CD14-positive monocyte (primary cell): ENCODE data around the gene RAD51C. TPM values are rescaled to one million over a fixed set of nuclear protein-coding genes. Genes with fewer than 3 reads are reported as not detected.

Experiments used
- DNase-seq, 3 donors: peaks; one replicate each; pipeline ENCODE4 v3.0.0-alpha.2; 2011 to 2022
- H2AFZ ChIP-seq: 2 replicates; pipeline ENCODE4 v1.6.0; 2012; ENCODE audit warnings: mild to moderate bottlenecking, low read depth, low read length, inconsistent platforms; ENCODE audit not compliant: insufficient read depth, poor library complexity, severe bottlenecking
- H3K27ac ChIP-seq, 2 donors: 1 replicate in 1 of 2; 2 replicates in 1 of 2; pipeline ENCODE4 v1.5.1; 2012 to 2013; ENCODE audit warnings: low read length in 2 of 2, control low read depth in 1 of 2, inconsistent platforms in 1 of 2, low read depth in 1 of 2, mild to moderate bottlenecking in 1 of 2
- H3K27me3 ChIP-seq, 2 donors: one replicate each; pipeline versions ENCODE4 v1.6.0 to v1.6.1; 2011 to 2013; ENCODE audit warnings: low read length in 2 of 2; ENCODE audit not compliant: control insufficient read depth in 2 of 2, insufficient read depth in 2 of 2
- H3K36me3 ChIP-seq, 2 donors: replicated peaks in 1 of 2; 1 replicate in 1 of 2; 2 replicates in 1 of 2; pipeline versions ENCODE4 v1.5.1 to v1.6.1; 2012 to 2013; ENCODE audit warnings: low read length in 2 of 2, control low read depth in 1 of 2, inconsistent platforms in 1 of 2, mild to moderate bottlenecking in 1 of 2; ENCODE audit not compliant: insufficient read depth in 2 of 2, control insufficient read depth in 1 of 2
- H3K4me1 ChIP-seq, 2 donors: 1 replicate in 1 of 2; 2 replicates in 1 of 2; pipeline versions ENCODE4 v1.5.1 to v1.6.1; 2012 to 2013; ENCODE audit warnings: low read length in 2 of 2, control low read depth in 1 of 2, inconsistent platforms in 1 of 2, mild to moderate bottlenecking in 1 of 2, moderate library complexity in 1 of 2; ENCODE audit not compliant: insufficient read depth in 2 of 2, control insufficient read depth in 1 of 2
- H3K4me2 ChIP-seq: replicated peaks from 2 replicates; pipeline ENCODE3; 2012; ENCODE audit warnings: low read length, moderate library complexity, mild to moderate bottlenecking; ENCODE audit not compliant: poor library complexity, severe bottlenecking; ENCODE audit errors: extremely low read depth
- H3K4me3 ChIP-seq, 3 experiments: fragments of 200-600 bp in 1 of 3; sonication (generic) in 1 of 3; replicated peaks in 1 of 3; 1 replicate in 2 of 3; 2 replicates in 1 of 3; pipeline ENCODE4 v1.5.1; 2011 to 2013; ENCODE audit warnings: low read length in 3 of 3, mild to moderate bottlenecking in 3 of 3, control low read depth in 2 of 3, low read depth in 2 of 3, inconsistent platforms in 1 of 3, moderate library complexity in 1 of 3
- H3K79me2 ChIP-seq: 2 replicates; pipeline ENCODE4 v1.6.0; 2012; ENCODE audit warnings: mild to moderate bottlenecking, control low read depth, inconsistent platforms, low read length, moderate library complexity; ENCODE audit not compliant: insufficient read depth
- H3K9ac ChIP-seq: 2 replicates; pipeline ENCODE4 v1.6.0; 2017; ENCODE audit warnings: low read length, mild to moderate bottlenecking; ENCODE audit not compliant: insufficient read depth, poor library complexity, severe bottlenecking
- H3K9me3 ChIP-seq, 2 donors: replicated peaks in 1 of 2; 1 replicate in 1 of 2; 2 replicates in 1 of 2; pipeline versions ENCODE4 v1.5.1 to v1.6.1; 2012 to 2013; ENCODE audit warnings: low read length in 2 of 2, control low read depth in 1 of 2; ENCODE audit not compliant: control insufficient read depth in 1 of 2, insufficient read depth in 1 of 2
- H4K20me1 ChIP-seq: 2 replicates; pipeline ENCODE4 v1.6.0; 2012; ENCODE audit warnings: mild to moderate bottlenecking, low read length, control low read depth, moderate library complexity; ENCODE audit not compliant: insufficient read depth
- H3K27ac Mint-ChIP-seq, 7 donors: one replicate each; pipeline ENCODE4 v1.8.0; 2020; ENCODE audit warnings: mild to moderate bottlenecking in 7 of 7, mixed read lengths in 7 of 7, moderate library complexity in 6 of 7, inconsistent platforms in 2 of 7
- H3K27me3 Mint-ChIP-seq, 3 donors: one replicate each; pipeline ENCODE4 v1.8.0; 2021 to 2022; ENCODE audit warnings: low read depth in 3 of 3, mild to moderate bottlenecking in 3 of 3, mixed read lengths in 3 of 3, moderate library complexity in 3 of 3, inconsistent platforms in 1 of 3
- H3K36me3 Mint-ChIP-seq, 2 donors: one replicate each; pipeline ENCODE4 v1.8.0; 2020; ENCODE audit warnings: mixed read lengths in 2 of 2, inconsistent platforms in 1 of 2, mild to moderate bottlenecking in 1 of 2
- H3K4me1 Mint-ChIP-seq: one replicate; pipeline ENCODE4 v1.8.0; 2020; ENCODE audit warnings: mild to moderate bottlenecking, mixed read lengths
- H3K4me3 Mint-ChIP-seq, 2 donors: one replicate each; pipeline ENCODE4 v1.8.0; 2020; ENCODE audit warnings: mild to moderate bottlenecking in 2 of 2, mixed read lengths in 2 of 2, moderate library complexity in 1 of 2
- H3K9me3 Mint-ChIP-seq, 7 donors: one replicate each; pipeline ENCODE4 v1.8.0; 2020 to 2022; ENCODE audit warnings: mixed read lengths in 7 of 7, mild to moderate bottlenecking in 6 of 7, moderate library complexity in 6 of 7, inconsistent platforms in 2 of 7
- WGBS: methylation state at CpG from one replicate; pipeline ENCODE4 v1.1.5; 2013; ENCODE audit warnings: missing lambda C conversion rate; ENCODE audit not compliant: insufficient coverage; 5-methylcytosine and 5-hydroxymethylcytosine counted together
- intact Hi-C, 2 donors: fragments of 100-400 bp; cut with micrococcal nuclease; formaldehyde crosslinking; loops; one replicate each; pipeline versions ENCODE4 v1.15.0 to v1.15.1; 2023
- polyA plus RNA-seq, 3 donors: library from polyadenylated mRNA; depleted of rRNA in 1 of 3; unstranded in 2 of 3; stranded (reverse) in 1 of 3; fragments of 300-500 nt in 2 of 3; fragments of >200 nt in 1 of 3; fragmentation: Illumina TruSeq in 2 of 3; gene quantifications; 1 replicate in 2 of 3; 2 replicates in 1 of 3; pipeline ENCODE4 v1.2.3, GENCODE V29; 2012 to 2021
- TF ChIP-seq, protein P1 (sequence below): fragments of 200-600 bp; IDR thresholded peaks from one replicate; pipeline ENCODE4 v1.8.0; 2022; ENCODE audit warnings: antibody characterized with exemption, mild to moderate bottlenecking

The RAD51C gene
- polyA plus RNA-seq, 3 donors = 6.8 to 14.5 (median 13.1) TPM

DNA sequence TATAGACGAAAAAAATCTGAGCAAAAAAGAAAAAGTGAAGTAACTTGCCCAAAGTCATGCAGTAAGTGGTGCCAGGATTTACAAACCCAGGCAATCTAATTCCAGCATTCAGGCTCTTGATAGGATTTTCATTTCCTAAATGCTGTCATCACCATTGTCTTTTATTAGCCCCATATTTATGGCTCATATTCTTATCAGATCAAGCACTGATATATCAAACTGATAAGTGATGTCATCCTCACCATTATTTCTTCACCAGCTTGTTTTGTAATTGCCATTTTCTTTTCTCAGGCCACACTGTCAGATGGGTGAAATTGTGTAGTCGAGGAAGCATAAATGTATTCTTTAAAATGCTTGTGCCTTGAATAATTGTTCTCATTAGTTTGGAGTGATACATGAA is 1.3 kb downstream of the RAD51C start:
- peaks cover 12 to 19% of the 10 kb centered on the region in 2 donors for H3K4me1 ChIP-seq
- H4K20me1 ChIP-seq = no peaks in the 10 kb centered on the region
- Mint-ChIP-seq H3K27me3 (peaks cover 0 to 3% (median 2%) of the 10 kb centered on the region in 3 donors), H3K36me3 (peaks cover 0 to 1% of the 10 kb centered on the region in 2 donors), H3K27ac (peak overlapping the region in 1 of 7 donors; percentile 68), H3K9me3 (peaks cover 0 to 4% (median 0%) of the 10 kb centered on the region in 7 donors), H3K4me1 (peaks cover 16% of the 10 kb centered on the region), H3K4me3 (no peak overlapping the region)
- H3K36me3 ChIP-seq = peaks cover 0 to 2% of the 10 kb centered on the region in 2 donors
- DNase-seq = no peak
- no peak overlapping the region for H3K27ac ChIP-seq
- TF ChIP-seq, protein P1, sequence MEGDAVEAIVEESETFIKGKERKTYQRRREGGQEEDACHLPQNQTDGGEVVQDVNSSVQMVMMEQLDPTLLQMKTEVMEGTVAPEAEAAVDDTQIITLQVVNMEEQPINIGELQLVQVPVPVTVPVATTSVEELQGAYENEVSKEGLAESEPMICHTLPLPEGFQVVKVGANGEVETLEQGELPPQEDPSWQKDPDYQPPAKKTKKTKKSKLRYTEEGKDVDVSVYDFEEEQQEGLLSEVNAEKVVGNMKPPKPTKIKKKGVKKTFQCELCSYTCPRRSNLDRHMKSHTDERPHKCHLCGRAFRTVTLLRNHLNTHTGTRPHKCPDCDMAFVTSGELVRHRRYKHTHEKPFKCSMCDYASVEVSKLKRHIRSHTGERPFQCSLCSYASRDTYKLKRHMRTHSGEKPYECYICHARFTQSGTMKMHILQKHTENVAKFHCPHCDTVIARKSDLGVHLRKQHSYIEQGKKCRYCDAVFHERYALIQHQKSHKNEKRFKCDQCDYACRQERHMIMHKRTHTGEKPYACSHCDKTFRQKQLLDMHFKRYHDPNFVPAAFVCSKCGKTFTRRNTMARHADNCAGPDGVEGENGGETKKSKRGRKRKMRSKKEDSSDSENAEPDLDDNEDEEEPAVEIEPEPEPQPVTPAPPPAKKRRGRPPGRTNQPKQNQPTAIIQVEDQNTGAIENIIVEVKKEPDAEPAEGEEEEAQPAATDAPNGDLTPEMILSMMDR = no peak
- H3K79me2 ChIP-seq = peaks cover 23% of the 10 kb centered on the region
- no peak overlapping the region for H2AFZ ChIP-seq
- H3K27me3 ChIP-seq = no peaks in the 10 kb centered on the region
- WGBS = no CpG with 5 or more reads among the region's 2 CpGs
- intact Hi-C loops = loop anchor here in 1 of 2 donors (10.0 kb wide), 1 partner anchor 49 kb away; no protein-coding TSS in a partner anchor
- H3K9me3 ChIP-seq = no peaks in the 10 kb centered on the region
- no peak overlapping the region for H3K9ac ChIP-seq
- H3K4me3 ChIP-seq = no peak overlapping the region
- no peak overlapping the region for H3K4me2 ChIP-seq

DNA sequence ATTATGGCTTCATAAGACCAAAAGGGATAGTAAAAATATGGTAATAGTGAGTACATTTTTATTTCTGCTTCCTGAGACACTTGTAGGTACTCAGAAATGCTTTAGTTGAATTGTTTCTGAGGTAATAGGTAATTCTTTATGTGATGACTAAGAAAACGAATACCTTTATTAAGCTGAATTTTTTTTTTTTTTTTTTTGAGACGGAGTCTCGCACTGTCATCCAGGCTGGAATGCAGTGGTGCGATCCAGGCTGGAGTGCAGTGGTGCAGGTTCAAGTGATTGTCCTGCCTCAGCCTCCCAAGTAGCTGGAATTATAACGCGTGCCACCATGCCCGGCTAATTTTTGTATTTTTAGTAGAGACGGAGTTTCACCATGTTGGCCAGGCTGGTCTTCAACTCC is 1.9 kb downstream of the RAD51C start:
- H3K27ac ChIP-seq = no peak overlapping the region
- Mint-ChIP-seq H3K9me3 (peaks cover 0 to 4% (median 0%) of the 10 kb centered on the region in 7 donors), H3K27ac (no peak overlapping the region), H3K4me1 (peaks cover 16% of the 10 kb centered on the region), H3K4me3 (no peak overlapping the region), H3K27me3 (peaks cover 0 to 2% (median 2%) of the 10 kb centered on the region in 3 donors), H3K36me3 (peaks cover 2% of the 10 kb centered on the region in 2 donors)
- no peak overlapping the region for H3K4me2 ChIP-seq
- DNase-seq = no peak
- H3K4me1 ChIP-seq = peaks cover 12 to 19% of the 10 kb centered on the region in 2 donors
- intact Hi-C loops = loop anchor here in 1 of 2 donors (10.0 kb wide), 1 partner anchor 50 kb away; no protein-coding TSS in a partner anchor
- TF ChIP-seq, protein P1 = no peak
- H3K36me3 ChIP-seq = peaks cover 0 to 2% of the 10 kb centered on the region in 2 donors
- WGBS = 95% methylated on average over 7 of the region's 8 CpGs
- no peak overlapping the region for H3K4me3 ChIP-seq
- H4K20me1 ChIP-seq = no peaks in the 10 kb centered on the region
- no peaks in the 10 kb centered on the region for H3K27me3 ChIP-seq
- H3K79me2 ChIP-seq = peaks cover 23% of the 10 kb centered on the region
- no peaks in the 10 kb centered on the region for H3K9me3 ChIP-seq
- H3K9ac ChIP-seq = no peak overlapping the region
- H2AFZ ChIP-seq = no peak overlapping the region
